H1 (cell line): ENCODE measurements around the gene FBXO46. TPM values are rescaled to one million over a fixed set of nuclear protein-coding genes. Genes with fewer than 3 reads are reported as not detected.

Source experiments
- CTCF ChIA-PET: fragments of 300-600 bp; sonication (Branson Sonifier 250); formaldehyde crosslinking; loops from one replicate; lab custom pipeline; 2021; ENCODE audit not compliant: partially characterized antibody; lab: Charles Lee
- POLR2A ChIA-PET: fragments of 300-600 bp; sonication (Branson Sonifier 250); formaldehyde crosslinking; loops from one replicate; lab custom pipeline; 2021; ENCODE audit warnings: inconsistent platforms; ENCODE audit not compliant: partially characterized antibody; lab: Charles Lee
- DNase-seq, 2 experiments: peaks; one replicate each; pipeline versions ENCODE4 v3.0.0 to v3.0.0-alpha.2; 2010 to 2022; ENCODE audit warnings: low spot score in 2 of 2, low read depth in 1 of 2, mixed read lengths in 1 of 2
- FAIRE-seq: peaks from 2 replicates; lab custom pipeline; 2011; peaks lifted over from hg19 to GRCh38; lab: Jason Lieb, UNC
- H2AFZ ChIP-seq: 2 replicates; pipeline ENCODE4 v1.8.1; 2012; ENCODE audit warnings: low read length, inconsistent platforms
- H2AK5ac ChIP-seq: 2 replicates; pipeline ENCODE4 v1.6.1; 2013; ENCODE audit warnings: low read depth, low read length
- H2BK120ac ChIP-seq: replicated peaks from 2 replicates; pipeline ENCODE3; 2013; ENCODE audit warnings: low read depth, low read length, inconsistent platforms
- H2BK12ac ChIP-seq: 2 replicates; pipeline ENCODE4 v1.6.1; 2013; ENCODE audit warnings: low read depth, low read length
- H2BK15ac ChIP-seq: 2 replicates; pipeline ENCODE4 v1.6.1; 2013; ENCODE audit warnings: low read length
- H2BK20ac ChIP-seq: 2 replicates; pipeline ENCODE4 v1.6.1; 2013; ENCODE audit warnings: low read length
- H2BK5ac ChIP-seq: 2 replicates; pipeline ENCODE4 v1.6.1; 2013; ENCODE audit warnings: low read depth, low read length
- H3K14ac ChIP-seq: 2 replicates; pipeline ENCODE4 v1.6.1; 2013; ENCODE audit warnings: inconsistent platforms; ENCODE audit not compliant: insufficient read length
- H3K18ac ChIP-seq: 2 replicates; pipeline ENCODE4 v1.6.1; 2013; ENCODE audit warnings: low read length; ENCODE audit errors: extremely low read depth
- H3K23ac ChIP-seq: 2 replicates; pipeline ENCODE4 v1.6.1; 2013; ENCODE audit warnings: inconsistent platforms; ENCODE audit not compliant: insufficient read length
- H3K23me2 ChIP-seq: 2 replicates; pipeline ENCODE4 v1.6.1; 2013; ENCODE audit warnings: low read depth, low read length
- H3K27ac ChIP-seq: 2 replicates; pipeline ENCODE4 v1.6.1; 2011; ENCODE audit warnings: low read depth, low read length, inconsistent platforms
- H3K27me3 ChIP-seq, 4 experiments: replicated peaks in 1 of 4; 1 replicate in 1 of 4; 2 replicates in 3 of 4; pipeline versions ENCODE4 v1.6.1 to v1.8.1; 2011 to 2013; ENCODE audit warnings: low read length in 3 of 4, mild to moderate bottlenecking in 3 of 4, inconsistent platforms in 2 of 4, mixed read lengths in 2 of 4, moderate library complexity in 1 of 4; ENCODE audit not compliant: control insufficient read depth in 3 of 4, insufficient read depth in 3 of 4; ENCODE audit errors: extremely low read depth in 1 of 4
- H3K36me3 ChIP-seq, 4 experiments: 2 replicates each; pipeline versions ENCODE4 v1.6.1 to v1.8.1; 2011 to 2013; ENCODE audit warnings: mild to moderate bottlenecking in 4 of 4, low read length in 3 of 4, moderate library complexity in 2 of 4, control low read depth in 1 of 4, inconsistent platforms in 1 of 4; ENCODE audit not compliant: insufficient read depth in 4 of 4, control insufficient read depth in 2 of 4
- H3K4ac ChIP-seq: replicated peaks from 2 replicates; pipeline ENCODE3; 2013; ENCODE audit warnings: low read length, low read depth, mixed read lengths, inconsistent platforms; ENCODE audit not compliant: insufficient read length
- H3K4me1 ChIP-seq, 4 experiments: replicated peaks in 1 of 4; 1 replicate in 1 of 4; 2 replicates in 3 of 4; pipeline versions ENCODE4 v1.6.1 to v1.8.1; 2011 to 2013; ENCODE audit warnings: low read length in 3 of 4, inconsistent platforms in 2 of 4, mixed read lengths in 1 of 4; ENCODE audit not compliant: insufficient read depth in 4 of 4, control insufficient read depth in 3 of 4
- H3K4me2 ChIP-seq, 2 experiments: 2 replicates each; pipeline versions ENCODE4 v1.6.1 to v1.8.1; 2011 to 2013; ENCODE audit warnings: low read depth in 2 of 2, low read length in 2 of 2, control low read depth in 1 of 2, inconsistent platforms in 1 of 2, mild to moderate bottlenecking in 1 of 2; ENCODE audit not compliant: insufficient read depth in 1 of 2
- H3K4me3 ChIP-seq, 4 experiments: fragments of 200-600, 300-600 bp in 1 of 4; sonication (generic), shearing (Covaris generic), sonication (Bioruptor Twin) in 1 of 4; 2 replicates each; pipeline versions ENCODE4 v1.5.1 to v1.8.1; 2011 to 2016; ENCODE audit warnings: low read length in 4 of 4, low read depth in 3 of 4, control low read depth in 2 of 4, inconsistent platforms in 2 of 4, mild to moderate bottlenecking in 2 of 4, mixed read lengths in 1 of 4, moderate library complexity in 1 of 4; ENCODE audit not compliant: insufficient read depth in 2 of 4; ENCODE audit errors: extremely low read depth in 1 of 4
- H3K56ac ChIP-seq: replicated peaks from 2 replicates; pipeline ENCODE3; 2013; ENCODE audit warnings: low read depth, mild to moderate bottlenecking, mixed read lengths, low read length, inconsistent platforms; ENCODE audit not compliant: insufficient read length
- H3K79me1 ChIP-seq: 2 replicates; pipeline ENCODE4 v1.6.1; 2013; ENCODE audit warnings: low read depth, low read length, control low read depth
- H3K79me2 ChIP-seq, 2 experiments: 2 replicates each; pipeline versions ENCODE4 v1.6.1 to v1.8.1; 2012 to 2013; ENCODE audit warnings: low read length in 2 of 2, mild to moderate bottlenecking in 2 of 2, inconsistent platforms in 1 of 2; ENCODE audit not compliant: insufficient read depth in 2 of 2, control insufficient read depth in 1 of 2
- H3K9ac ChIP-seq, 4 experiments: replicated peaks in 1 of 4; 1 replicate in 1 of 4; 2 replicates in 3 of 4; pipeline versions ENCODE4 v1.6.1 to v1.8.1; 2011 to 2013; ENCODE audit warnings: low read depth in 3 of 4, low read length in 3 of 4, control low read depth in 2 of 4, mild to moderate bottlenecking in 2 of 4, moderate library complexity in 2 of 4, inconsistent platforms in 1 of 4; ENCODE audit errors: extremely low read depth in 1 of 4
- H3K9me3 ChIP-seq, 2 experiments: 2 replicates each; pipeline versions ENCODE4 v1.6.1 to v1.8.1; 2012 to 2013; ENCODE audit warnings: mild to moderate bottlenecking in 2 of 2, moderate library complexity in 2 of 2, control low read depth in 1 of 2, inconsistent platforms in 1 of 2, low read depth in 1 of 2, low read length in 1 of 2, mixed read lengths in 1 of 2; ENCODE audit not compliant: insufficient read depth in 2 of 2
- H4K20me1 ChIP-seq, 2 experiments: replicated peaks in 1 of 2; 2 replicates each; pipeline versions ENCODE3 to v1.8.1; 2011 to 2013; ENCODE audit warnings: inconsistent platforms in 2 of 2, low read length in 2 of 2, mild to moderate bottlenecking in 1 of 2; ENCODE audit not compliant: insufficient read depth in 2 of 2, control insufficient read depth in 1 of 2
- H4K5ac ChIP-seq: 2 replicates; pipeline ENCODE4 v1.6.1; 2013; ENCODE audit warnings: low read length, low read depth, mixed read lengths, inconsistent platforms; ENCODE audit not compliant: insufficient read length
- H4K8ac ChIP-seq: 2 replicates; pipeline ENCODE4 v1.8.0; 2013; ENCODE audit warnings: mild to moderate bottlenecking, moderate library complexity, low read length, inconsistent platforms; ENCODE audit not compliant: insufficient read depth; ENCODE audit errors: extremely low read depth
- H4K91ac ChIP-seq: replicated peaks from 2 replicates; pipeline ENCODE3; 2013; ENCODE audit warnings: low read length, mixed read lengths, inconsistent platforms; ENCODE audit not compliant: insufficient read length
- MAX ChIP-seq: IDR thresholded peaks from 2 replicates; pipeline ENCODE4 v1.6.1; 2012; ENCODE audit warnings: inconsistent platforms
- WGBS, 2 experiments: shearing (Covaris generic) in 1 of 2; methylation state at CpG; one replicate each; pipeline versions ENCODE4 v1.1.6 to v1.1.7; 2013 to 2015; ENCODE audit warnings: low lambda C conversion rate in 2 of 2, mixed read lengths in 2 of 2, inconsistent platforms in 1 of 2, low coverage in 1 of 2, missing lambda C conversion rate in 1 of 2; ENCODE audit not compliant: insufficient replicate concordance in 2 of 2, insufficient coverage in 1 of 2, insufficient read length in 1 of 2; ENCODE audit errors: extremely low coverage in 1 of 2, missing lambda C conversion rate in 1 of 2; 5-methylcytosine and 5-hydroxymethylcytosine counted together
- polyA plus RNA-seq, 7 experiments: library from polyadenylated mRNA; depleted of rRNA in 3 of 7; stranded (reverse) in 5 of 7; unstranded in 2 of 7; fragments of >200 nt in 5 of 7; fragments of 200-250 nt in 2 of 7; gene quantifications; 1 replicate in 5 of 7; 2 replicates in 1 of 7; 4 replicates in 1 of 7; pipeline versions ENCODE4 v1.2.1 to v1.2.3, GENCODE V29; 2011 to 2013; ENCODE audit warnings: missing spikeins in 2 of 7, mixed read lengths in 2 of 7
- total RNA-seq: library from RNA; stranded (reverse); fragmentation: NEBNext Ultra II Directional; extraction: Animal tissue kit (Norgen Biotek cat#: 25700); gene quantifications from 2 replicates; pipeline ENCODE4 v1.2.1, GENCODE V29; 2021

Gene FBXO46
- total and polyA plus RNA-seq, 2 of the 8 experiments (the other 6 are each of a cell fraction or from before 2014, with no cell fraction given): 11.2 to 38.9 TPM

GRCh38 chr19:45757695-45758094 lies 27.0 kb upstream of the FBXO46 start:
- Histone ChIP-seq H3K4me1 (peaks cover 0 to 6% (median 1%) of the 10 kb centered on the region in 4 experiments; a peak in 1 of 7 replicates), H3K36me3 (no peaks in the 10 kb centered on the region), H4K5ac (no peak overlapping the region), H2BK15ac (no peak overlapping the region), H3K23ac (no peak overlapping the region), H2BK20ac (no peak overlapping the region), H2BK5ac (no peak overlapping the region), H3K4ac (no peak overlapping the region), H4K20me1 (no peaks in the 10 kb centered on the region), H3K27me3 (peaks cover 0 to 2% (median 1%) of the 10 kb centered on the region in 4 experiments; a peak in 1 of 7 replicates), H3K14ac (no peak overlapping the region), H3K79me2 (no peaks in the 10 kb centered on the region), H4K8ac (no peak overlapping the region), H3K4me2 (no peak overlapping the region), H2AFZ (no peak overlapping the region), H3K18ac (no peak overlapping the region), H3K23me2 (peaks cover 2% of the 10 kb centered on the region; the same call in 1 of the 2 replicates), H3K9ac (no peak overlapping the region), H2BK120ac (no peak overlapping the region), H4K91ac (no peak overlapping the region), H3K27ac (no peak overlapping the region), H3K79me1 (no peaks in the 10 kb centered on the region), H2AK5ac (no peak overlapping the region), H3K56ac (no peak overlapping the region), H2BK12ac (no peak overlapping the region), H3K9me3 (no peaks in the 10 kb centered on the region), H3K4me3 (no peak overlapping the region)
- CTCF ChIA-PET: interaction anchor here (0.6 to 1.3 kb wide), 7 partner anchors 9 to 272 kb away, joined by 3 to 8 read pairs (median 3); partner anchors contain the start of gene SIX5
- POLR2A ChIA-PET: interaction anchor here (0.6 to 12.9 kb wide), 5 partner anchors 12 to 44 kb away, joined by 3 to 153 read pairs (median 5); partner anchors contain the start of gene SIX5
- FAIRE-seq: no peak
- DNase-seq: no peak
- WGBS, 2 experiments: 84% methylated on average over 8 of the region's 9 CpGs; no CpG with 5 or more reads in 1 of the 2 experiments
- TF ChIP-seq MAX: no peak
